Ramos (cell line): ENCODE measurements around the gene DHRS1.

Experiments used
- in situ Hi-C: fragments of 300-500 bp; cut with MboI; formaldehyde crosslinking; loops from one replicate; pipeline ENCODE4 v1.14.3; 2022; ENCODE audit warnings: low sequenced_read_pairs; ENCODE audit not compliant: unreplicated experiment

Gene DHRS1

GRCh38 chr14:24254630-24255392 is 44.8 kb downstream of the DHRS1 start:
- in situ Hi-C loops, result no loop called here

- in situ Hi-C loops, result no loop called here
These were observed 45.6 kb downstream of the DHRS1 start for GRCh38 chr14:24253936-24254335.

- in situ Hi-C loops, result no loop called here
These were observed 47.1 kb downstream of the DHRS1 start for GRCh38 chr14:24252289-24253124.

- in situ Hi-C loops, result no loop called here
These were observed 47.7 kb downstream of the DHRS1 start for GRCh38 chr14:24251880-24252288.

GRCh38 chr14:24250354-24250753 is 49.2 kb downstream of the DHRS1 start:
- in situ Hi-C loops, result no loop called here

DNA sequence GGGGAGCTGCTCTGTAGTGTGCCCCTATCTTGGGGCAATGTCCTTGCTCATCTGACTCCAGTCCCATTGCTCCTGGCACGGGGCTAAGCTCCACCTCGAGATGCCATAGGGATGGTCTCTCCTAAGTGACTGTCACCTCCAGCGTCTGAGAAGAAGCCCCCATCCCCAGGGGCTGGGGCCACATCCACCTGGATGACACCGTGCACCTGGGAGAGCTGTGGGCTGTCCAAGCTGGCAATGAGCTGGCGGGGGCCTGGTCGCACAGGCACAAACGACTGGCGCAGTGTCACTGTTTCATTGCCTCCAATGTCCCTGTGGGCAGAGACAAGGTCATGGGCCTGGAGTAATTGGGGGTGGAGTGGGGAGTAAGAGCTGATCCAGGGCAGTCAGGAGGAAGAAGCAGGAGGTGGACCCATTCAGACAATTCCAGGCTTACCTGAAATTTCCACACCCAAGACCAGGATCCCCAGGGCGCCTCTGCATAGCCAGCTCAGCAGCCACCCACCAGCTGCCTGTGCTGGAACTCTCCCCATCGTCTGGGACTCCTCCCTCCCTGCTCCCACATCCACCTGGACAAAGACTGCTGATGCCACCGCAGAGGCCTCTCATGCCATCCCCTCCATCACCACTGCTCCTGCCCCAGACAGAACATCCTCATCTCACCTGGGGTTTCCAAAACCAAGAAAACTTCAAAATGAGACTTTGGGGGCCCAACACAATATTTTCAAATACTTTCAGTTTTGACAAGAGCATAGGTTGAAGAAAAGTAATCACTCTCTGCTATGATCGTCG is 50.2 kb downstream of the DHRS1 start:
- in situ Hi-C loops, result loop anchor here (10.0 kb wide), 1 partner anchor 185 kb away; no protein-coding TSS in a partner anchor

DNA sequence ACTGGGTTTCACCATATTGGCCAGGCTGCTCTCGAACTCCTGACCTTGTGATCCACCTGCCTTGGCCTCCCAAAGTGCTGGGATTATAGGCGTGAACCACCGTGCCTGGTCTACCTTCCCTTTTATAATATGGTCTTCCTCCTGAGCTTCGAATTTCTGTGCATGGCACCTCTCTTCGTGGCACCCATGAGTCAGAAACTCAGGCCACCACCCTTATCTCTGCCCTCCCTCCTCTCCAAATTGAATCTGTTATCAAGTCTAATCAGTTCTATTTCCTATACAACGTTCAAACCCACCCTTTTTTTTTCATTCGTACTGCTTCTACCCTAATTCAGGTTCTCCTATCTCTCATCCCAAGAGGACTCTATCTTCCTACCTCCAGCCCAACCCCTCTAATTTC is 52.2 kb downstream of the DHRS1 start:
- in situ Hi-C loops, result loop anchor here (10.0 kb wide), 1 partner anchor 187 kb away; no protein-coding TSS in a partner anchor

- in situ Hi-C loops, result loop anchor here (10.0 kb wide), 1 partner anchor 188 kb away; no protein-coding TSS in a partner anchor
These were observed 52.8 kb downstream of the DHRS1 start for GRCh38 chr14:24246765-24247212.

DNA sequence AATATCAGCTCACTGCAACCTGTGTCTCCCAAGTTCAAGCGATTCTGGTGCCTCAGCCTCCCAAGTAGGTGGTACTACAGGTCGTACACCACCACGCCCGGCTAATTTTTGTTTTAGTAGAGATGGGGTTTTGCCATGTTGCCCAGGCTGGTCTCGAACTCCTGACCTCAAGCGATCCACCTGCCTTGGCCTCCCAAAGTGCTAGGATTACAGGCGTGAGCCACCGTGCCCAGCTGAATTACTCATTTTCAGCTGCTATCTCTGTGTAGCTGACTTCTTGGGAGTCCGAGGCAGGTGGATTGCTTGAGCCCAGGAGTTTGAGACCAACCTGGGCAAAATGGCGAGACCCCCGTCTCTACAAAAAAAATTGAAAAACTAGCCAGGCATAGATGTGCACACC is 54.2 kb downstream of the DHRS1 start:
- in situ Hi-C loops, result loop anchor here (10.0 kb wide), 1 partner anchor 189 kb away; no protein-coding TSS in a partner anchor

- in situ Hi-C loops, result loop anchor here (5.0 to 10.0 kb wide), 2 partner anchors 54 to 191 kb away; partner anchors contain the start of genes DHRS1 and NOP9
These were observed 56.2 kb downstream of the DHRS1 start for GRCh38 chr14:24243336-24243836.

GRCh38 chr14:24241829-24242443 is 57.6 kb downstream of the DHRS1 start:
- in situ Hi-C loops, result loop anchor here (5.0 to 10.0 kb wide), 2 partner anchors 55 to 193 kb away; partner anchors contain the start of genes DHRS1 and NOP9
